ENCODE data around the gene LRRTM3.
A peak's percentile ranks its signal among the peaks of the same experiment; 100 is the strongest.

LRRTM3 gene

GRCh38 chr10:66940965-66941364 lies 15.1 kb downstream of the LRRTM3 start:
- DNase-seq = no peak

- no peak for DNase-seq
Observed at GRCh38 chr10:66941491-66941890, 15.7 kb downstream of the LRRTM3 start.

- no peak for DNase-seq
Observed at GRCh38 chr10:66942407-66942806, 16.6 kb downstream of the LRRTM3 start.

- DNase-seq = no peak
Observed at GRCh38 chr10:66943590-66943989, 17.8 kb downstream of the LRRTM3 start.

GRCh38 chr10:66951896-66952295 lies 26.1 kb downstream of the LRRTM3 start:
- DNase-seq = no peak

GRCh38 chr10:66958466-66958865 lies 32.6 kb downstream of the LRRTM3 start:
- DNase-seq = no peak

- DNase-seq = no peak
Observed at GRCh38 chr10:66964946-66965345, 39.1 kb downstream of the LRRTM3 start.

- no peak for DNase-seq
Observed at GRCh38 chr10:66980246-66980815, 54.5 kb downstream of the LRRTM3 start.

GRCh38 chr10:66981361-66982052 lies 55.7 kb downstream of the LRRTM3 start:
- no peak for DNase-seq

GRCh38 chr10:66982053-66982420 lies 56.2 kb downstream of the LRRTM3 start:
- DNase-seq = no peak

GRCh38 chr10:66982792-66983474 lies 57.1 kb downstream of the LRRTM3 start:
- DNase-seq = no peak

GRCh38 chr10:66983475-66983818 lies 57.6 kb downstream of the LRRTM3 start:
- peak in 1 of 2 experiments; percentile 1 for DNase-seq

- DNase-seq = no peak
Observed at GRCh38 chr10:66990143-66990830, 64.5 kb downstream of the LRRTM3 start.

- DNase-seq = no peak
Observed at GRCh38 chr10:66996996-66997395, 71.2 kb downstream of the LRRTM3 start.

GRCh38 chr10:66999762-67000545 lies 74.1 kb downstream of the LRRTM3 start:
- no peak for DNase-seq

- no peak for DNase-seq
Observed at GRCh38 chr10:67004690-67005089, 78.9 kb downstream of the LRRTM3 start.

GRCh38 chr10:67005981-67006380 lies 80.1 kb downstream of the LRRTM3 start:
- DNase-seq = no peak

- no peak for DNase-seq
Observed at GRCh38 chr10:67011480-67011879, 85.6 kb downstream of the LRRTM3 start.

- no peak for DNase-seq
Observed at GRCh38 chr10:67011981-67012380, 86.1 kb downstream of the LRRTM3 start.

- DNase-seq = no peak
Observed at GRCh38 chr10:67015225-67015624, 89.4 kb downstream of the LRRTM3 start.

GRCh38 chr10:67017218-67017617 lies 91.4 kb downstream of the LRRTM3 start:
- DNase-seq = no peak

GRCh38 chr10:67022099-67022498 lies 96.3 kb downstream of the LRRTM3 start:
- DNase-seq = no peak

- DNase-seq = no peak
Observed at GRCh38 chr10:67033878-67034277, 108.0 kb downstream of the LRRTM3 start.
